Gastroesophageal sphincter (tissue), 4 donors: ENCODE measurements around the gene RASGRP3. TPM values are rescaled to one million over a fixed set of nuclear protein-coding genes. Genes with fewer than 3 reads are reported as not detected.
"Not testable (repeated sequence)": the region's sequence is repeated elsewhere in the genome, so short reads cannot be mapped to it uniquely, and the experiment has no call there.

Experiments
- ATAC-seq: fragments of 150-250 bp; one replicate; pipeline ENCODE4 v1.9.1; 2016; ENCODE audit warnings: mild to moderate bottlenecking, moderate library complexity
- H3K27ac ChIP-seq, 4 donors: fragments of 200-600 bp; sonication (generic) in 3 of 4; 1 replicate in 3 of 4; 2 replicates in 1 of 4; pipeline ENCODE4 v1.5.1; 2016 to 2019
- H3K27me3 ChIP-seq: fragments of 200-600 bp; sonication (generic); one replicate; pipeline ENCODE4 v1.5.1; 2019
- H3K36me3 ChIP-seq, 2 donors: fragments of 200-600 bp; sonication (generic); one replicate each; pipeline ENCODE4 v1.5.1; 2019; ENCODE audit warnings: control low read depth in 1 of 2
- H3K4me1 ChIP-seq, 3 donors: fragments of 200-600 bp; sonication (generic); 1 replicate in 2 of 3; 2 replicates in 1 of 3; pipeline ENCODE4 v1.5.1; 2016 to 2019; ENCODE audit warnings: control low read depth in 2 of 3
- H3K4me3 ChIP-seq, 2 donors: fragments of 200-600 bp; sonication (generic); one replicate each; pipeline ENCODE4 v1.5.1; 2019; ENCODE audit warnings: mild to moderate bottlenecking in 1 of 2, moderate library complexity in 1 of 2
- H3K9me3 ChIP-seq, 3 donors: fragments of 200-600 bp; sonication (generic); one replicate each; pipeline ENCODE4 v1.5.1; 2017 to 2019; ENCODE audit warnings: control low read depth in 2 of 3
- EP300 ChIP-seq: sonication (generic); formaldehyde crosslinking; IDR thresholded peaks from one replicate; pipeline ENCODE4 v1.6.1; 2017; ENCODE audit warnings: antibody characterized with exemption, mild to moderate bottlenecking
- POLR2A ChIP-seq, 2 donors: fragments of 450-650 bp; IDR thresholded peaks; one replicate each; pipeline ENCODE4 v1.6.1; 2017; ENCODE audit warnings: antibody characterized with exemption in 2 of 2, mild to moderate bottlenecking in 2 of 2, moderate library complexity in 1 of 2
- POLR2AphosphoS5 ChIP-seq: sonication (generic); formaldehyde crosslinking; IDR thresholded peaks from one replicate; pipeline ENCODE4 v1.6.1; 2017; ENCODE audit warnings: antibody characterized with exemption
- WGBS, 2 donors: methylation state at CpG; one replicate each; pipeline ENCODE4 v1.1.5; 2018; ENCODE audit warnings: low coverage in 1 of 2; 5-methylcytosine and 5-hydroxymethylcytosine counted together
- total RNA-seq, 4 donors: library from RNA; depleted of rRNA; stranded (reverse); fragments of >200 nt; gene quantifications; one replicate each; pipeline ENCODE4 v1.1.0, GENCODE V29; 2016
- TF ChIP-seq, protein P1 (sequence below), 4 experiments: fragments of 200-600 bp in 2 of 4; fragments of 450-650 bp in 2 of 4; sonication (generic) in 1 of 4; IDR thresholded peaks; one replicate each; pipeline ENCODE4 v1.5.1; 2017 to 2019; ENCODE audit warnings: antibody characterized with exemption in 4 of 4, mild to moderate bottlenecking in 2 of 4, moderate library complexity in 2 of 4

Gene RASGRP3
- total RNA-seq, 4 donors from 2014 or later: 2.6 to 23.3 (median 8.3) TPM

DNA sequence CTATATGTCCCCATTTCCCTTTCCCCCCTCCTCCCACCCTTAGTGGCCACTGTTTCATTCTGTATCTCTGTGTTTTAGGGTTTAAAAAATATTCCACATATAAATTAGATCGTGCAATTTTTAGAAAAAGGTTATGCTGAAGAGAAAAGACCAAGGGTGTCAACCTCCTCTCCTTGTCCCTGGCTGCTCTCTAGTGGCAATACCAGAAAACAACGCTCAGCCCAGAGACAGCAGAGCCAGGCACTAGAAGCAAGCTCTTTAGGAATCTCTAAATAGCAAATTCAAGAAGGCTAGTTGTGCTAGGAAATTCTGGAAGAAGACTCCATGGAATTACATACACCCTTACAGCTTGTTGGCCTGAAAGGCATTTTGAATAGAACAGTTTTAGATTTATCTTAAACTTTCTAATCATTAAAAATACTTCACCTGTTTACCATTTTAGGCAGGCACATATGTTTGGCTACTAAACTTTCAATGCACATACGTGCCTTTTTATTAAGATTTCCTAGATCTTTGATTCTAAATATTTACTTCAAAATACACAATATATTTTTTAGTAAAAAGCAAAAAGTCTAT, 35.1 kb upstream of the RASGRP3 start:
- TF ChIP-seq POLR2A (IDR thresholded peaks at IDR 0.05): no peak
- TF ChIP-seq, protein P1, sequence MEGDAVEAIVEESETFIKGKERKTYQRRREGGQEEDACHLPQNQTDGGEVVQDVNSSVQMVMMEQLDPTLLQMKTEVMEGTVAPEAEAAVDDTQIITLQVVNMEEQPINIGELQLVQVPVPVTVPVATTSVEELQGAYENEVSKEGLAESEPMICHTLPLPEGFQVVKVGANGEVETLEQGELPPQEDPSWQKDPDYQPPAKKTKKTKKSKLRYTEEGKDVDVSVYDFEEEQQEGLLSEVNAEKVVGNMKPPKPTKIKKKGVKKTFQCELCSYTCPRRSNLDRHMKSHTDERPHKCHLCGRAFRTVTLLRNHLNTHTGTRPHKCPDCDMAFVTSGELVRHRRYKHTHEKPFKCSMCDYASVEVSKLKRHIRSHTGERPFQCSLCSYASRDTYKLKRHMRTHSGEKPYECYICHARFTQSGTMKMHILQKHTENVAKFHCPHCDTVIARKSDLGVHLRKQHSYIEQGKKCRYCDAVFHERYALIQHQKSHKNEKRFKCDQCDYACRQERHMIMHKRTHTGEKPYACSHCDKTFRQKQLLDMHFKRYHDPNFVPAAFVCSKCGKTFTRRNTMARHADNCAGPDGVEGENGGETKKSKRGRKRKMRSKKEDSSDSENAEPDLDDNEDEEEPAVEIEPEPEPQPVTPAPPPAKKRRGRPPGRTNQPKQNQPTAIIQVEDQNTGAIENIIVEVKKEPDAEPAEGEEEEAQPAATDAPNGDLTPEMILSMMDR (IDR thresholded peaks at IDR 0.05): peak; percentile 53 to 82 (median 76)
- peak; percentile 24 for TF ChIP-seq POLR2AphosphoS5
- TF ChIP-seq EP300: no peak
- Histone ChIP-seq H3K27me3 (no peaks in the 10 kb centered on the region), H3K27ac (peak overlapping the region in 1 of 4 donors; percentile 26), H3K4me3 (no peak overlapping the region), H3K36me3 (no peaks in the 10 kb centered on the region), H3K4me1 (peaks cover under 1 to 38% (median 9%) of the 10 kb centered on the region in 3 donors), H3K9me3 (no peaks in the 10 kb centered on the region)
- WGBS, 2 donors: 18 to 30% methylated on average over 2 to 3 of the region's 3 CpGs
- peak; percentile 66 for ATAC-seq

DNA sequence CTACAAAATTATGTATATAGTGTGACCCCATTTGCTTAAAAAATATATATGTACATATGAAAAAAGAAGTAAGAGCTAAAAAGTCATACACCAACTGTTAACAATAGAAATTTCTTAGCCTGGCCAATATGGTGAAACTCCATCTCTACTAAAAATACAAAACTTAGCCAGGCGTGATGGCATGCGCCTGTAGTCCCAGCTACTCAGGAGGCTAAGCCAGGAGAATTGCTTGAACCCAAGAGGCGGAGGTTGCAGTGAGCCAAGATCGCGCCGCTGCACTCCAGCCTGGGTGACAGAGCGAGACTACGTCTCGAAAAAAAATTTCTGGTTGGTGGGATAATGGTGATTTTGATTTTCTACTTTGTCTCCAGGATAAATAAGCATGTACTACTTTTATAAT, 34.4 kb upstream of the RASGRP3 start:
- H3K9me3 ChIP-seq, H3K4me3 ChIP-seq, H3K27me3 ChIP-seq, H3K36me3 ChIP-seq, ATAC-seq: not testable (repeated sequence)
- peak overlapping the region in 2 of 4 donors; percentile 4 to 35 for H3K27ac ChIP-seq
- WGBS, 2 donors: 96 to 98% methylated on average over 9 of the region's 9 CpGs
- H3K4me1 ChIP-seq: peaks cover 0 to 30% (median 6%) of the 10 kb centered on the region in 3 donors

DNA sequence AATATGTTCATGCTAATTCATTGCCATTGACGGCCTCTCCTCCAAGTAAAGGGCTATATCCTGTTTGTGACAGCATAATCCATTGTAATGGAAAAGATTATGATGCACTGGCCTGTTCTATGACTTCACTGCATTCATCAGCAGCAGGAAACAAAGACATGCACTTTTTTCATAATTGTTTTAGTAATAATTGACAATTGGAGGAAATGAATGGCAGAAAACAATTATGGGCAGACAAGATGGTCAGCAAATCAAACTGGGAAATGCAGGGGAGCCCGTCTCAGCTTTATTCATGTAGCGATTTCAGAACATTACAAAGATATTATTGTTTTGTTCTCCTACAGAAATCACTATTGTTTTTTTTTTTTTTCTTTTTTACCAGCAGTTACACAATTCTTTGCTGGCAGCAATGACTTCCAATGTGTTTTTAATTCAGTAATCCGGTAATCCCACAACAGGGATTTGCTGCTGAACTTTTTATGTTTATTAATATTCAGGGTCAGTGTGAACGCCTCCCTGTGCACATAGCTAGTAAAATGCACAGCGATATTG, 33.8 kb upstream of the RASGRP3 start:
- H3K4me1 ChIP-seq: peaks cover 0 to 26% (median 2%) of the 10 kb centered on the region in 3 donors
- no peaks in the 10 kb centered on the region for H3K36me3 ChIP-seq
- no peak overlapping the region for H3K4me3 ChIP-seq
- H3K27ac ChIP-seq: peak overlapping the region in 2 of 4 donors; percentile 4 to 35
- 40 to 56% methylated on average over 6 of the region's 6 CpGs for WGBS, 2 donors
- H3K27me3 ChIP-seq: no peaks in the 10 kb centered on the region
- ATAC-seq: peak; percentile 31
- TF ChIP-seq, protein P1 (IDR thresholded peaks at IDR 0.05): no peak
- TF ChIP-seq POLR2A (IDR thresholded peaks at IDR 0.05): no peak
- TF ChIP-seq POLR2AphosphoS5: no peak
- TF ChIP-seq EP300: no peak
- no peaks in the 10 kb centered on the region for H3K9me3 ChIP-seq

- H3K27ac ChIP-seq: peak overlapping the region in 3 of 4 donors; percentile 4 to 35 (median 25)
Observed at GRCh38 chr2:33443274-33443829, 33.1 kb upstream of the RASGRP3 start.

GRCh38 chr2:33444967-33445366, 31.5 kb upstream of the RASGRP3 start:
- Histone ChIP-seq H3K36me3 (no peaks in the 10 kb centered on the region), H3K4me1 (peaks cover 0 to 17% (median 0%) of the 10 kb centered on the region in 3 donors), H3K4me3 (no peak overlapping the region), H3K9me3 (no peaks in the 10 kb centered on the region), H3K27me3 (no peaks in the 10 kb centered on the region), H3K27ac (no peak overlapping the region)
- 47 to 59% methylated on average over 2 of the region's 2 CpGs for WGBS, 2 donors
- ATAC-seq: no peak
- TF ChIP-seq EP300 (no peak), POLR2AphosphoS5 (no peak), POLR2A (IDR thresholded peaks at IDR 0.05) (no peak)
- TF ChIP-seq, protein P1 (IDR thresholded peaks at IDR 0.05): no peak

More at GRCh38 chr2:33443274-33443829, 33.1 kb upstream of the RASGRP3 start:
- Histone ChIP-seq H3K36me3 (no peaks in the 10 kb centered on the region), H3K4me3 (no peak overlapping the region), H3K27me3 (no peaks in the 10 kb centered on the region), H3K4me1 (peaks cover 0 to 18% (median 0%) of the 10 kb centered on the region in 3 donors), H3K9me3 (no peaks in the 10 kb centered on the region)
- ATAC-seq: peak; percentile 64
- no peak for TF ChIP-seq EP300
- TF ChIP-seq POLR2AphosphoS5: no peak
- TF ChIP-seq, protein P1 (IDR thresholded peaks at IDR 0.05): no peak
- TF ChIP-seq POLR2A (IDR thresholded peaks at IDR 0.05): no peak
- WGBS, 2 donors: 66 to 68% methylated on average over 3 of the region's 3 CpGs
